Activated CD4-positive, alpha-beta T cell treated with anti-CD3 and anti-CD28 coated beads, Interleukin-2, amount 50 U/mL, for 1 hour (primary cell): ENCODE measurements around the gene SDSL.

Source experiments
- DNase-seq: peaks from one replicate; pipeline ENCODE4 v3.0.0-alpha.2; 2020

Gene SDSL

GRCh38 chr12:113469949-113470743 is 48.0 kb downstream of the SDSL start:
- no peak for DNase-seq

DNA sequence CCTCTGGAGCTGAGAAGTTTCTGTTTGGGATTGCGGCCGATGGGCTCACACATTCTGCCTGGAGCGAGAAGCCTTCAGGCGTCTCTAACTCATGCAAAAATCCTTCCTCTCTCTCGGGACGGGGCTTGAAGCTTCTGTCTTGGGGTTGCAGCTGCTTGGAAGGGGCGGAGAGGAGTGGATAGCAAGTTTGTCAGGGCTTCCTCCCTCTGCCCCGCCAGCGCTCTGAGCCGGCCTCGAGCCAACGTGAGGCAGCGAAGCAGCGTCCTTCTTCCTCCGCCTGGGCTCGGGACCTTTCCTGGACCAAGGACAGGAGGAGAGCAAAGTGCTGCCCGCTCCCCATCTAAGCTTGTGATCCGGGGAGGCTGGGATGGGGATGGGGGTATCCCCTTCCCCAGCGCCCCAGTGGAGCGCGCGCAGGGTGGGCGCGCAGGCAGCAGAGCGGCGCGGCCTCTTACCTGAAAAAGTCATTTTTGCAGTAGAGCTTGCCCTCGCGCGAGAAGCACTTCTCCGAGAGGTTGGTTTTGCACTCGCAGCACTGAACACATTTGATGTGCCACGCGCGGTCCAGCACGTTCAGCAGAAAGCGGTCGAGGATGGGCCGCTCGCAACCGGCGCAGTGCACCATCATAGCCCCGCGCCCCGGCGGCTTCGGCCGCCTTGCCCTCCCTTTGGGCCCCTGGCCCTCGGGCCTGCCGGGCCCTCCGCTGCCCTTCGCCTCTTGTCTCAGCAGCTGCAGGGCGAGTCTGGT is 48.9 kb downstream of the SDSL start:
- no peak for DNase-seq

GRCh38 chr12:113471619-113472171 is 49.5 kb downstream of the SDSL start, which contains the start of gene LHX5:
LHX5 (minus strand) TSS chr12:113471871; CDS start chr12:113471498, 373 bp downstream.
- no peak for DNase-seq

GRCh38 chr12:113472191-113473121 is 50.3 kb downstream of the SDSL start:
- no peak for DNase-seq

- no peak for DNase-seq
Measured at GRCh38 chr12:113473400-113473799, 51.2 kb downstream of the SDSL start.

DNA sequence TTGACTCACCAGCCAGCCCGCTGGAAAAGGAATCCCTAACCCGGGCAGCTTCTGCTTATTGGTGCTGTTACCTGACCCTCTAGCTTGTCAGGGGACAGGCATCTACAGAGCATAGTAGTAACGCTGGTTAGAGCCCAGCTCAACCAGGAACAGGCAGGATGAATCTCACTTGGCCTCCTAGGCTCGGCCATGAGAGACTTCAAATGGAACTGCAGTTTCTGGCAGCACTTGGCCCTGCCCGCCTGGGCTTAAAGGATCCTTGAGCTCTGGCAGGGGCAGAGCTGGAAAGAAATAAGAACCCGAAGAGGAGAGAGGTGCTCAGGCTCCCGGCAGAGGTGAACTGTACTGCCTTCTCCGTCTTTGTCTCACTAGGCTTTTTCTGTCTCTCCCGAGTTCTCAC is 51.8 kb downstream of the SDSL start:
- DNase-seq, result no peak

- no peak for DNase-seq
Measured at GRCh38 chr12:113474635-113475436, 52.7 kb downstream of the SDSL start.

- DNase-seq, result no peak
Measured at GRCh38 chr12:113475451-113476175, 53.4 kb downstream of the SDSL start.

DNA sequence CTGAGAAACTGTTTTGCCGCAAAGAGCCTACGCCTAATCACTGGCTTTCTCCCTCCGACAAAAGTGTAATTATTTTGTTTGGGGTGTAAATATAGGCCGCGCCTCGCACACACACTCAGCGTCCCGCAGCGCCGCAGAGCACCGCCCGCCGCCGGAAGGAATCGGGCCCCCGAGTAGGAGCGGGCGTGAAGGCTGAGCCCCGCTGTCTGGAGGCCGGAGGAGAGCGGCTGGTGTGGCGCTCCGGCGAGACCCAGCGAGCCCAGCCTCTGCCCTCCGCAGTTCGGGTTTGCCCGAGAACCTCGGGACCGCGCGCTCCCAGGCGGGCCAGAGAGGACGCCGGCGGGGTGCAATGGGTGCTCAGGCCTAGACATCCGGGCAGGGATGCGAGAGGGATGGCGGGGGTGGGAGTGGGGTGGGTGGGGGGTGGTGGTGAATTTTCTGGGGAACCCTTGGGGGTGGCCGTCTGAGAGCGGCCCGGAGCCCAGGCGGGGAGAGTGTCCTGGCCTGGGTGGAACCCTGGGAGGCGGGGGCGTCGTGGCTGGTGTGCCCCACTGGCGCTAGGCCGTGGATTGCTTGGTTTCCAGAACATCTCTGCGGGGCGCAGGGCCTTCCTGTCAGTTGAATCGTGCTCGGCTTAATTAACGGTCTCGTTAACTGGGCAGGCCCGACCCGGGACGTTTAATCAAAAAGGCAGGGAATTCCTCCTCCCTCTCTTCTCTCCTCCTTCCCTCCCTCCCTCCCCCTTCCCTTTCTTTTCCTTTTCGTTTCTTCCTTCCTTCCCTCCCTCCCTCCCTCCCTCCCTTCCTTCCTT is 54.2 kb downstream of the SDSL start:
- no peak for DNase-seq

- no peak for DNase-seq
Measured at GRCh38 chr12:113477171-113477841, 55.1 kb downstream of the SDSL start.

- DNase-seq, result no peak
Measured at GRCh38 chr12:113477842-113478215, 55.6 kb downstream of the SDSL start.

GRCh38 chr12:113478351-113479011 is 56.3 kb downstream of the SDSL start:
- DNase-seq, result no peak

DNA sequence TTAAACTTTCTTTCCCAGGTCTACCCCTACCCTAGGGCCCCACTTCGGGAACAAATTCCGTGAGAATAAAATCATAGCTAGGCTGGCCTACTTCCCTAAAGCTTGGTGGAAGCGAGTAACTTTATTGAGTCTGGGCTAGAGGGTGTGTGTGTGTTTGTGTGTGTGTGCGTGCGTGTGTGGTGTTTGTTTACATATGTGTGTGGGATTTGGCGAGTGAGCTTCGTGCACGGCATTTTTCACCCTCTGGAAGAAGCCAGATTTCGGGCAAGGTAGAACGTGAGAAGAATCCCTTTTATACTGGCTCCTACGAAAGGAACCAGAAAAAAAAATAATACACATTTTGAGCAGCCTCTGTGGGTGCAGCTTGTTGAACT is 57.0 kb downstream of the SDSL start:
- no peak for DNase-seq

- peak; percentile 36 for DNase-seq
Measured at GRCh38 chr12:113479590-113480335, 57.6 kb downstream of the SDSL start.

DNA sequence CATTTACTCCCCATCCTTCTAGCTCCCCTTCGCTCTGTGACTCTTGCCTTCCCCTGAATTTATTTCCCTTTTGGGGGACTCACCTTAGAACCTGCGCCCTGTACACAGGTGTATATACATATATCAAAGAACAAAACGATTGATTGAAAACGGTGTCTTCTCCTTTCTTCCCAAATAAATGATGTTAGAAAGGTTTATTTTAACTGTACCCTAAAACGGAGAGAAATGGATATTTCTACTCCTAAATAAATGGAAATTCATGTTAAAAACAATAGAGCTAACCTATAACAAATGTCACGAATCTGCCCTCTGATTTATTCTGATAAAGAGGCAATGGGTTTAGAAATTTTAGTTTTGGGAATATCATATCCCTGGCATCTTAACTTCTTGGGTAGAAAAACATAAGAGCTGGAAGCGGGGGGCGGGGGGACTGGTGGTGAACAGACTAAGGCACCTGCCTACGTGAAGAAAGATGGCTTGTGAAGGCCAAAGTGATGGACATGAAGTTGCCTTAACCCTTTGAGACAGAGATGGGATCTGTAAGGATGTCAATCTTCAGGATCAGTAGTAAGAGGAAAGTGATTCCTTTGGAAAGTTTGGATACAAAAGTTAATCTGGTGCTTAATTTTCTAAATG is 58.3 kb downstream of the SDSL start:
- DNase-seq, result no peak

DNA sequence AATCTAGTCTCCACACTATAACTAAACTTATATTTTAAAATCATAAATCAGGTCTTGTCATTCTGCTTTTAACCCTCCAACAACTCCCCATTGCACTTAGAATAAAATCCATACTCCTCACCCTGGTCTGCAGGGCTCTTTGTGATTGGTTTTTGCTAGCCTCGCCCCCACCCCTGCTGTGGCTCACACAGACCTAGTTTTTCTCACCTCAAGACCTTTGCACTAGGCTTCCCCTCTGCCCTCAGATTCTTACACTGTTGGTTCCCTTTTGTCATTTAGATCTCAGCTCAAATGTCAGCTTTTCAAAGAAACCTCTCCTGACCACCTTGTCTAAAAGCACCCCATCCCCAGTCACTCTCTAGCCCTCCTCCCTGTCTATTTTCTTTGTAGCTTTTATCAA is 60.2 kb downstream of the SDSL start:
- DNase-seq, result no peak

- DNase-seq, result no peak
Measured at GRCh38 chr12:113485330-113485729, 63.1 kb downstream of the SDSL start.

DNA sequence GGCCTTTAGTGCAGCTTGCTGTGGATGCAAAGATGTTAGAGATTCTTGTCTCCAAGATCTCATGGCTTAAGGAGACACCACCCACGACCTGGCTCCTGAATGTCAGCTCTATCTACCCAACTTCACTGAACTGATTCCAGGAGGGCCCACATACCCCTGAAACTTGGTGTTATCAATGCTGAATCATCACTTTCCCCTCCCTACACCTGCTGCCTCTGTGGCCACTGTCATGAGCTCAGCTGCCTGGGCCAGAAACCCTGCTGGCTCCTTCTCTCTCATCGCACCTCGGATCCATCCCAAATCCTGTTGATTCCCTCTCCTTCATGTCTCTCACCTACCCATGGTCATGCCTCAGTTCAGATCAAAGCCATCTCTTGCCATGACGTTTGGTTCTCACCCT is 64.5 kb downstream of the SDSL start:
- no peak for DNase-seq
